NCI-H2107 treated with DMSO at 0.1 percent for 48 hours (cell line): ENCODE data around the gene AMBRA1.

Experiments
- DNase-seq: peaks from one replicate; lab custom pipeline; 2025; ENCODE audit not compliant: unreplicated experiment; lab: John Stamatoyannopoulos, UW

Gene AMBRA1

DNA sequence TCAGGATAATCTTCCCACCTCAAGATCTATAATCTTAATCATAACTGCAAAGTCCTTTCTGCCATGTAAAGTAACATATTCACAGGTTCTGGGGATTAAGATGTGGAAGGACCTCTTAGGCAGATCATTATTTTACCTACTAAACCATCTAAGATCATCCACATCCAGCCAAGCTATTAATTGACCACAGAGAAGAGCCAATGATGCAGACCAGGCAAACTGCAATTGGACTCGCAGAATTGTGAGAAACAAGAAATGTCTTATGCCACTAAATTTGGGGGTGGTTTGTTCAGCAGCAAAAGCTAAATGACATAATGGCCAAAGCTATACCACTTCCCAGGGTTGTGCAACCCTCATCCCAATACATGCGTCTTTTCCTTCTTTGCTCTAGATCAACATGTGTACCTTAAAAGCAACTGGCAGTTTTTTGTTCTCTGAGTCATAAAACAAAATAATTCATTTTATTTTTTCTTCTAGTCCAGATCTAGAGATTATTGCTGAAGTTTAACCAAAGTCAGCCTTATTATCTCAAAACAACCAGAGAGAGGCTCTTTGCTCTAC is 113.6 kb downstream of the AMBRA1 start:
- DNase-seq: no peak

DNA sequence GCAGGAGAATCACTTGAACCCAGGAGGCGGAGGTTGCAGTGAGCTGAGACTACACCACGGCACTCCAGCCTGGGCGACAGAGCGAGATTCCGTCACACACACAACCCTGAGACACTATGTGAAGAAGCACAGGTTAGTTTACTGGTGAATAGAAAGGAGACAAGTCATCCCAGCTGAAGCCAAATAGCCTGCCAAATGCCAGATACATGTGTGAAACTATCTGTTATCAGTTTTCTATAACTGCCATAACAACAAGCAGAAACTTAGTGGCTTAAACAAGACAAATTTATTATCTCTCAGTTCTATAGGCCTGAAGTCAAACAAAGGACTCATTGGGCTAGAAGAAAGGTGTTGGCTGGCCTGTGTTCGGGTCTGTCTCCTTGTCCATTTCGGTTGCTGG is 114.2 kb downstream of the AMBRA1 start:
- DNase-seq: no peak

DNA sequence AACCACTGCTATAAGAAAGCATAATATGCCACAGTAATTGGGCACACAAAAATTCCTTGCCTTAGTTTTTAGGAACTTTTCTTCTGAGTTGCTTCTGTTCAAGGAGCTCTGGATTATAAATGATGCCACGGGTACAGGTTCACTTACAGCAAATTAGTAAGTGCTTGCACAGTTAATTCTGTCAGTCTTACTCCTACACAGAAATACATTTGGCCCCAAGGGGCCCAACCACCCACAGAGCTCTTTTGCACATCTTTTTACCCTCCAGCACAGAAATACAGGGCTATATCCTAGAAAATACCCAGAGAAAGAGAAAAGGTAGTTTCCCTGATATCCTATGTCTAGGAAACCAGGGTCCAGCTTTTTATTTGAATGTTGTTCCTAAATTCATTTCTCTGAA is 115.6 kb downstream of the AMBRA1 start:
- no peak for DNase-seq

DNA sequence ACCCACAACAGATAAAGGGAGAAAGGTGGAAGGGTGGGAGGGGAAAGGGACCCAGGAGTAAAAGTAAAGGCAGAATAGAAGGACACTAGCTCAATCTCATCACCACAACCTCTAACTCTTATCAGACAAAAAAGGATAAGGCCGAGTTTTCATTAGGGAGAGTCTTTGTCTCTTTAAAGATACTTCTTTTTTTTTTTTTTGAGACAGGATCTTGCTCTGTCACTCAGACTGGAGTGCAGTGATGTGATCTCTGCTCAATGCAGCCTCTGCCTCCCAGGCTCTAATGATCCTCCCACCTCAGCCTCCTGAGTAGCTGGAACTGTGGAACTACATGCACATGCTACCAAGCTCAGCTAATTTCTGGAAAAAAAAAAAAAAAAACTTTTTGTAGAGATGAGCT is 116.7 kb downstream of the AMBRA1 start:
- DNase-seq: no peak

DNA sequence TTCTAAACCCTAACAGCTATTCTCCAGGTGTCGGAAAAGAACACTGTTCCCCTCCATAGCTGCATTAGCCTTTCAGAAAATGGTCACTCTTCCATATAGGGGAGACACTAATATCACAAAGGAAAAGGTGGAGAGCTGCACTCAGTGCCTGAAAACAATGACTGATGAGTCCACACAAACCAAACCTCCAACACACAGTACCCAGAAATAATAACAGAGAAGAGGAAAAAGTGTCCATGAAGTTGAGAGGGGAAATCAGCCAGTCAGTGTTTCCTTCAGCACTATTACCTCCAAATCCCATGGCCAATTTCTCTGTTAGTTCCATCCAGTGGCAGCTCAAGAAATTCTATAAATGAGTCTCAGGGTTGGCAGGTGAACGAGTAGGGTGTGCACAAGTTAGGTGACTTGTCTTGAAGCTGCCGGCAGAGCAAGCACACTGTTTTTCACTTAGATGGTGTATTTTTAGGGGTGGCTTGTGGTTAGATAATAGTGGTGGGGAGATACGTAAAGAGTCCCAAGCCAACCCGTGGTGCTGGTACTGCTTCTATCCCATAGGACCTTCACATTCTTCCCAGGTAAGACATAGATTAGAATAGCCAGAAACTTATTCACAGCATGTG is 117.8 kb downstream of the AMBRA1 start:
- DNase-seq: no peak

DNA sequence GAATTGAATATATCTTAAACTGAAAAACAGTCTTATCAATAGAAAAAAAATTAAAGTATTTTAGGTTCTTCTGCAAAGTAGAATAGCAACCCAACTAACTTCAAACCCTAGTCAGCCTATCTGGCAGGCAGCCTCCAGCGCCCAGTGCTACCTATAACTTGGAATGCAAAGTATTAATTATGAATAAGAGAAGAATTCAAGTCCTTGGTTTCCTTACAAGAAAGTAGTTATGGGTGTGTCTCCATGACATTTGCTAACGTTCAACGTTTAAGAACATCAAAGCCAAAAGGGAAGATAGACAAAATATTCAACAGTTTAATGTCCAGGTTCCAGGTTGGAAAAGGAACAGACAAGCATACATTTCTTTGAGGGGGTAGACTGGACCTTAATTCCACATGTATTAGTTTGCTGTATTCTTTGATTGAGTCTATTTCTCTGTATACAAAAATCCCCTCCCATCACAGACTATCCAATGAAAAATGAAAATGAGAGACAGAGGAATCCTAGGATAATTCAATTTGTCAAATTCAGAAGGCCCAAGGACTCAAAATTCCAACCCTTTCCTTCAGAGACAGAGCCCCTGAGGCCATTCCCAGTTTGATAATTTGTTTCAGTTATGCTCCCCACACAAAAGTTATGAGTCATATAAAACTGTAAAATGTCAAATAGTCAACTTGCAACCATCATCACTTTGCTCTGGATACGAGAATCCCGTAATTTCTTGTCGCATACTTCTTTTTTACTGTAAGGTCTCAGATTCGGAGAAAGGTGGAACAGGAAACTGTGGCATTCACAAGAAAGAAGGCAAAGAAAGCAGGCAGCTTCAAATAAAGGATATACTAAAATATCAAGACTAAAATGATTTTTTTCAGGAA is 118.5 kb downstream of the AMBRA1 start:
- DNase-seq: no peak

DNA sequence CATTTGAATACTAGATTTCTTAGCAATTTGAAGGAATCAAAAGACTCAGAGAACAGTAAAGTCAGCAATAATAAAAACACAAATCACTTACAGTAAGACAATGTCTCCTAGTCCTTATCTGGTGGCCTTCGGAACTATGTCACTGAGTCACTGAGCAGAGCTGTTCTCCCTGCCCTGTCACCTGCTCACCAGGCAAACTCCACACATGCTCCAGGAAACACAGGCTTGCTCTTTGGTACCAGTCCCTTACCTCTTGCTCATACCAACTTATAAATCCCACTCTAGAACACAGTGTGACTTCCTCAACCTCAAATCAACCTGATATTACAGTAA is 121.2 kb downstream of the AMBRA1 start:
- no peak for DNase-seq

DNA sequence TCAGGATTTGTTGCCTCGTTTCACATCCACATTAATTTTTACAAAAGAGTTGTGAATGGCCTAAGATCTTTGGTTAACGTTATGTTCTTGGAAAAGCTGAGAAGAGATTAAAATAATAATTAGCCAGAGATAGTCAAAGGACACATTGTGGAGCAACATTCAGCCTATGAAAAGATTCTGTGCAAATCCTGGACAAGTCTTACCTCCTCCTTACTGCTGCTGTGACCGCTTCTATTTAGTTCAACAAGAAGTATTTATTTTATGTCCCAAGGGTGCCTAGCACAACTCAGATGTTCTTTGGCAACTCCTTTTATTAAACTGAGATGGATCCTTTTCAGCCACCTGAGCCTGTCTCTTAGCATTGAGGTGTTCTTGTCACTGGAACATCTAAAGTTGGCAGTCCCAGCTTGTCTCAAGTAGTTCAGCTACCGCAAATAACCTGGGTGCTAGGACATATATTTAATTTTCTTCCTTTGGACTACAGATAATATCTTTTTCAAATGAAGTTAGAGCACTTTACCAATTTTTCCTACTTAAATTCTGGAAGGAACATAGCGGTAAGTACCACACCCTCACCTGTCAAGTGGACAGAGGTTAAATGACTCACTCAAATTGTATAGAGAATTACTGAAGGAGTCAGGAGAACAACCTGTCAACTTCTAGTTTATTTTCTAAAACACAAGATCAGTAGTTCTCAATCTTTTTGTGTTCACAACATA is 121.7 kb downstream of the AMBRA1 start:
- no peak for DNase-seq

DNA sequence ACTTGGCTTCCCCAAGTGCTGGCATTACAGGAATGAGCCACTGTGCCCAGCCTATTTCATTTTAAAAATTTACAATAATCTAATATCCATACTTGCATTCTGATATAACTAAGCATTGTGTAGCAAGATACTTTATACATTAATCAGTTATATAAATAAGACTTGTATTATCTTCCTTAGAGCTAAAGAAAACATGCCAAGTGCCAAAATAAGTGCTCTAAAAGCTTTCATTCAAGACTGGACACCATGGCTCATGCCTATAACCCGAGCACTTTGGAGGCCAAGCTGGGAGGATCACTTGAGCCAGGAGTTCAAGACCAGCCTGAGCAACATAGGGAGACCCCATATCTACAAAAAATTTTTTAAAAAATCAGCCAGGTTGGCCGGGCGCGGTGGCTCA is 123.9 kb downstream of the AMBRA1 start:
- DNase-seq: no peak

DNA sequence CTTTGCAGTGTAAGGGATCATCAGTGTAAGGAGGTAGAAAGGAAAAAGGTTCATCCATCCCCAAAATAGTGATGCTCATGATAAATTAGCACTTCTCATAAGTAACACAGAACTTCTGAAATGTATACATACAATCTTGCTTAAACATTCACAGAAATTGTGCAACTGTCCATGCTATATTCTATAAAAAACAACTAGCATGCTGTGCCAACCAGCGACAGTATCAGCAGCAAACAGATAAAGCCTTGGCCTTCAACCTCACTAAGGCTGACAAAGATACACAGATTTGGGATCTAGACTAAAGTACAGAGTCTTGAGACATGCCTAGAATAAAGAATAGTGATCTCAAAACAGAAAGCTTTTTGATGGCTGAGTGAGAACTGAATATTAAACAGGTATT is 128.1 kb downstream of the AMBRA1 start:
- no peak for DNase-seq

DNA sequence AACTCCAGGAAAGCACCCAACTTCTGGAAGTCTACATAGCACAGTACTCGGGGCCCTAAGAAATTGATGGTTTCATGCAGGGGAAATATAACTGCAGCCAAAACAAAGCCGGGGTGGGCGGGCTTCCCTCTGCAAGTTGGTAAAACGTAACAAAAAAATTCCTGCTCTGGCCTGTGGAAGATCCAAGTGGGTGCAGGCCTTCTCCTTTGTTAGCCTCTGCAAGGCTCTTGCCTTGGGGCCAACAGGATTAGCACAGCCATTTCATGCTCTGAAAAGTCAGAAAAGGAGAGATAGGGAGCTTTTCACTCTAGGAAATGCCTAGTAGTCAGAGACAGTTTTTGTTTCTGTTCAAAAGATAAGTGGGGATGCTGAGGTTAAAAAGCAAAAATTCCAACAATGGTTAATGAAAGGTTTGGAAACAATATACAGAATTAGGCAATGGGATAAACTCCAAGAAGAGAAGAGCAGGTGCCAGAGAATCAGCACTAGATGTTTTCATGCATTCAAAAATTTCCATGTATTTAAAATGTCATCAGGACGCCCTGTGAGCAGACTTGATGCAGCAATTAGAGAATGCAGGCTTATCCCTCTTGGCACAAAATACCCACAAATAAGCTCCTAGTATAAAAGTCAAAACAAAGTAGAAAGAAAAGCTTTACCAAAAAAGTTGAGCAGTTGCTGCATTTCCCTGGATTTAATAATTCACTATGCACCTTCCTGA is 130.0 kb downstream of the AMBRA1 start:
- no peak for DNase-seq

DNA sequence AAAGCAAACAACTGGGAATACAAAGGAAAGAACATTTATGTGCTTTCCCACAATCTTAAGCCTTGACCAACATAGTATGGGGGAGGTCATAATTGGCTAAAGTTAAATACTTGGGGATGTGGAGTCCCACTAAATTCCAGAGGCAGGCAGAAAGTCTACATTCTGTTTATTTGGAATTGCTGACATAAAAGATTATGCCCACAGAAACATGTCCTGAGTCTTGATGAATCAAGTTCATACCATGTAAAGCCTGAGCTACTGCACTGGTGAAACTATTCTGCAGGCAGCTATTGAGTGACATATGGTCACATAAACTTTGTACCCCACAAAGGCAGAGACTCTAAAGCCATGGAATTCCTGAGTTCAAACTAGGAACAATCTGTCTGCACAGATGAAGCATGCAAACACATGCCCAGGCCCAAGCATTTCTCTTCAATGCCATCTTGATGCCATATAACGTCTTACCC is 132.3 kb downstream of the AMBRA1 start:
- DNase-seq: no peak

DNA sequence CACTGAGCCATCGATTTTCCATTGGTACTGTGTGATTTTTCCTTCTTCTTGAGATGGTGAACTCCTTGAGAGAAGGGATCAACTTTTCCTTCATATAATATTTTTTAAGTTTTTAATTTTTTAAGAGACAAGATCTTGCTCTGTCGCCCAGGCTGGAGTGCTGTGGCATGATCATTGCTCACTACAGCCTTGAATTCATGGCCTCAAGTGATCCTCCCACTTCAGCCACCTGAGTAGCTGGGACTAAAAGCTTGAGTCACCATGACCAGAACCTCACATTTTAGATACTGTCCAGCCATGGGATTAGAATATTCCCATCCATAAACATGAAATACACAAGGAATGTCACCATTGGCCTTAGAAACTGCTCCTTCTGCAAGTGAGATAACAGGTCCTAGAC is 135.3 kb downstream of the AMBRA1 start:
- DNase-seq: no peak

DNA sequence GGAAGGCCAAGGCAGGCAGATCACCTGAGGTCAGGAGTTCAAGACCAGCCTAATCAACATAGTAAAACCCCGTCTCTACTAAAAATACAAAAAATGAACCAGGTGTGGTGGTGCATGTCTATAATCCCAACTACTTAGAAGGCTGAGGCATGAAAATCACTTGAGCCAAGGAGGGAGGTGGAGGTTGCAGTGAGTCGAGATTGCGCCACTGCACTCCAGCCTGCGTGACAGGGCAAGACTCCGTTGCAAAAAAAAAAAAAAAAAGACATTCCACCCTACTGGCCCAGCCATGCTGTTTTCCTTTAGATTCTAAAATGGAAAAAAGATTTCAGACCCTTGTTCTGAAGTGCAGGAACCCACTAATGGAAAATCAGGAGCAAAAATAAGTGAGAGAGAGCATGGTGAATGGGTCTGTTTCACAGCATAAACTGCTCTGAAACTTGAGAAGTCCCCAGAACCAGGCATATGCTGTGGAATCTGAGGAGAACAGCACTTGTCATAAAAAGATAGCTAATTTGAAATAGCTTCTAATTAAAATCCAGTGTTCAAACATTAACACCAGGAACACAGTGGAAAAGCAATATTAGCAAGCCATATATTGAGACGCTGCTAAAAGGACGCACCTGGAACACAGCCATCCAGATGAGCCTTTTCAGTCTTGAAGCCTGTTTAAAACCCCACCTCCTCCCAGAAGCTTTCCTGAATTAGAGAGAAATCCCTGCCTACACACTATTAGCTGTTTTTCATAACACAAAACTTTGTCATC is 136.0 kb downstream of the AMBRA1 start:
- no peak for DNase-seq

DNA sequence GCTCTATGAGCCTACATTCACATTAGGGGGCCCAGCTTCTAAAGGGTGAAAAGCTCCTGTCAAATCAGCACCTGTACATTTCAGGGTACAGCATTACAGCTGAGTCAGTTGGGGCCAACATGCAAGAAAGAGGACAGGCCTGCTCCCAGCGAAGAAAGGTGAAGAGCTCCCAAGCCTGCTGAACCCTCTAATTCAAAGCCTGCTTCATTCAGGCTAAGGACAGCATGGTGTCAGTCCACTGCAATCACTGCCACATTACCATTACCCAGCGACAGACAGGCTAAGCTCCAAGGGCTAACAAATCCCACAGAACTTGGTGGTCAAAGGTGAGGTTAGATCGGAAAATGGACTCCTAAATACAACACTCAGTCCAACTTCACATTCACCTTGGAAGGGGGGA is 136.8 kb downstream of the AMBRA1 start:
- DNase-seq: no peak

DNA sequence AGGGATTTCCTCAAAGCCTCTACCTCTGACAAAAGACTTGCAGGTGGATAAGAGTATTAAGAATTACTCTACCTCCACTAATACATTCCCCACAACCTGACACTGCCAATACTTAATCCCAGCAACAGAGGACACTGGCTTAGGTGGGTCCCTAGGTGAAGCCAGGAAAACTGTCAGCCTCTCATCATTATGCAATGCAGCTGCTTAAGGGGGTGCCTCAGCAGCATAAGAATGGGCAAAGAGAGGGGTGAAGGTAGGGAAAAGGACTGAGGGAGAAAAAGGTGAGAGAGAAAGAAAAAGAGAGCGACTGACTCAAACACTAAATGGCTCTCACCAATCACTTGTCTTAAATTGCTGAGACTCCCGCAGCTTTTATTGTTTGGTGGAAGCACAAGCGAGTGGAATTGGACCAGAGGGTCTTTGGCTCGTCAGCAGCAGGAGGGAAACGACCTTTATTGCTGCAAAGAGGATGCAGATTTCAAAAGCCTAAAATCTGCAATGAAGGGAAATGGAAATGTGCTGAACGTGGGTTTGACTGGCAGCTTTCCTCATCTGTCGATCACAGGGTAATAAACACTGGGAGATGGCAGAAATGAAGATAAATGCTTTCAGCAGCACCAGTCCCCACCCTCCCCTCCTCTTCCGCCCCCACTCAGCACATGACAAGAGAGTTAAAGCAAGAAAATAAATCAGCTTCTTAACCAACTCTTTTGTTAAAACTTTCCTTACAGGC is 137.4 kb downstream of the AMBRA1 start:
- no peak for DNase-seq

DNA sequence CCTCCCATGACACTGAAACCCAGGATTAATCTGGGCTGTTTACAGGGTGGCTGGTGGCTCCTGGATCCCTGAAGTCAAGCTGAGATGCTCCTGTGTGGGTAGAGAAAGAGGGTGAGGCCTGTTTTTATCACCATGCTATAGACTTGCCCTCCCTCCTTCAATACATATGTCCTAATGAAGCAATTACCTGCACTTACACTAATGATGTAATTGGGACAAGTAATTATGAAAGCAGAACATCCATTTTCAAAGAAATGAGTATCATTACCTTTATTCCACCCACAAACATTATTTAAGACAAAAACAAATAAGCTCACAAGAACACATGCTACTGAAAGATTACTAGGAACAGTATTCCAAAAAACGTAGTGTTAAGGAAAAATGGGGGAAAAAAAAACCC is 138.0 kb downstream of the AMBRA1 start:
- no peak for DNase-seq

DNA sequence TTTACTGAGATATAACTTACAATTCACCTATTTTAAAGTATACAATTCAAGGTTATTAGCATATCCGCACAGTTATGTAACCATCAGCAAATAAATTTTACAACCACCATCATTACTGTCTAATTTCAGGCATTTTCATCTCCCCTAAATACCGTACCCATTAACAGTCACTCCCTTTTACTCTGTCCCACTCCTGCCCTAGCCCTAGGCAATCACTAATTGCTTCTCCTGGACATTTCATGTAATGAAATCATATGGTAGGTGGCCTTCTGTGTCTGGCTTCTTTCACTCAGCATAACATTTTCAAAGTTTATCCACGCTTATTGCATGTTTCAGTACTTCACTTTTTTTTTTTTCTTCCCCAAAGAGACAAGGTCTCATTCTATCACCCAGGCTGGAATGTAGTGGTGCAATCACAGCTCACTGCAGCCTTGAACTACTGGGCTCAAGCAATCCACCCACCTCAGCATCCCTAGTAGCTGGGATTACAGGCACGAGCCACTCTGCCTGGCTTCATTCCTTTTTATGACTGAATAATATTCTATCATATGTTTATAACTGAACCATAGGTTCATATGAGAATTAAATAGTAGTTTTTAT is 140.8 kb downstream of the AMBRA1 start:
- DNase-seq: no peak

DNA sequence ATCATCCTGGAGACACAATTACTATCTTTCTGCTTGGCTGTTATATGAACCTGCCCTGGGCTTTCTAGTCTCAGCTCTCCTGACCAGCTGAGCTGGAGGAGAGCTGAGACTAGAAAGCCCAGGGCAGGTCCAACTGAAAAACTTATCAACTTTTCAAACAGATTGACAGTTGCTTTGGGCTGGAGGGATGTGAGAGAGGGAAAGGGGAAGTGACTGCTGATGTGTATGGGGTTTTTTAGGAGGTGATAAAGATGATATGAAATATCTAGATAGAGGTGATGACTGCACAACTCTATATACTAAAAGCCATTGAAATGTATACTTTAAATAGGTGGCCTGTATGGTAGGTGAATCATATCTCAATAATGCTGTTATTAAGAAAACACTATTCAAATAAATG is 142.1 kb downstream of the AMBRA1 start:
- DNase-seq: no peak
